Activated T-cell treated with anti-CD3 and anti-CD28 coated beads for 24 hours (primary cell): ENCODE results near the gene SETD1B.
"Not testable (repeated sequence)": the region's sequence is repeated elsewhere in the genome, so short reads cannot be mapped to it uniquely, and the experiment has no call there.

Experiments used
- DNase-seq: peaks from one replicate; pipeline ENCODE4 v3.0.0-alpha.2; 2020; ENCODE audit warnings: low read depth

SETD1B gene

GRCh38 chr12:121857322-121858246 lies 53.8 kb downstream of the SETD1B start:
- DNase-seq = no peak

GRCh38 chr12:121858318-121858661 lies 54.5 kb downstream of the SETD1B start:
- DNase-seq = no peak

DNA sequence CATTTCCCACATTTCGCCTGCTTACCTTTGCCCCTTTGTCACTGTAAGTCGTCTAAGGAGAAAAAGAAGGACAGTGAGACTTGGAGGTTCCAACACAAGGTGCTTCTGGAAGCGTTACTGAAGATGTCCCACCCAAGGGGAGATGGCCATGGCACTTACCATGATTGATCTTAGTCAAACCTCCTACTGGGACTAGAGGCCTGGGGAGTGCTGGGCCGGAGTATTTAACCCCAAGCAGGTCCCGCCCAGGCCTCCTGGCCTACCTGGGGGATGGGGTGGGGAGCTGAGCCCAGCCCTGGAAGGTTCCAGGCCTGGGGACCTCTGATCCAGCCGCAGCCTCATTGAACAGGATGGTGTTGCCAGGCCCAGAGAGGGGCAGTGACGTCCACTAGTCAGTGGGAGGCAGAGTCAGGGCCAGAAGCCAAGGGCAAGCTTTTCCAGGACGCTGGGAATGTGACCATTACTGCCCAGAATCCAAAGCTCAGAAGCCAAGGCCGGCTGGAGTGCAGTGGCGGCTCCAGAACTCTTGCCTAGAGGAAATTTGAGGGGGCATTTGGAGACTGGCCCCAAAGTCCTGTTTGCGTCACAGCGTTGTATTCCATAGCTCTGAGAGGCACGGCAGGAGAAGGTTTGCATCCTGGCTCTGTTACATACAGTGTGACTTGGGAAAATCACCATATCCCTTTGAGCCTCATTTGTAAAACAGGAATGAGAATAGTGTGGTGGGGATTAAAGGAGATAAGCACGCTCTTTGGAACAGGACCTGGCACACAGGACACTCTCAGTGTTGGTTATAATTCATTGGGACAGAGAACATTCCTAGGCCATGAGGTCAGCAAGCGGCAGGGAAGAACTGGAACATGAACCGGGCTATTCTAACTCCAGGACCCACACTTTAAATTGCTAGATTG lies 55.1 kb downstream of the SETD1B start, which contains the start of gene HPD:
Gene HPD, minus strand, starts transcription at position 198 of the 911 bp plus-strand sequence. Its CDS starts 36 bp downstream, at position 162.
- DNase-seq = no peak

- DNase-seq = no peak
Observed at GRCh38 chr12:121860257-121860656, 56.4 kb downstream of the SETD1B start.

DNA sequence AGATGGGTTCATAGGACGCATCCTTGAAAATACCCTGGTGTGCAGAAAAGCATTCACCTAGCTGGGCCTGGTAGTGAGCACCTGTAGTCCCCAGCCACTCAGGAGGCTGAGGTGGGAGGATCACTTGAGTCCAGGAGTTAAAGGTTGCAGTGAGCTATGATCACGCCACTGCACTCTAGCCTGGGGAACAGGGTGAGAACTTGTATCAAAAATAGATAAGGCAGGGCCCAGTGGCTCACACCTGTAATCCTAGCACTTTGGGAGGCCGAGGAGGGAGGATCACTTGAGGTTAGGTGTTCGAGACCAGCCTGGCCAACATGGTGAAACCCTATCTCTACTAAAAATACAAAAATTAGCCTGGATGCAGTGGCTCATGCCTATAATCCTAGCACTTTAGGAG lies 56.9 kb downstream of the SETD1B start:
- not testable (repeated sequence) for DNase-seq

DNA sequence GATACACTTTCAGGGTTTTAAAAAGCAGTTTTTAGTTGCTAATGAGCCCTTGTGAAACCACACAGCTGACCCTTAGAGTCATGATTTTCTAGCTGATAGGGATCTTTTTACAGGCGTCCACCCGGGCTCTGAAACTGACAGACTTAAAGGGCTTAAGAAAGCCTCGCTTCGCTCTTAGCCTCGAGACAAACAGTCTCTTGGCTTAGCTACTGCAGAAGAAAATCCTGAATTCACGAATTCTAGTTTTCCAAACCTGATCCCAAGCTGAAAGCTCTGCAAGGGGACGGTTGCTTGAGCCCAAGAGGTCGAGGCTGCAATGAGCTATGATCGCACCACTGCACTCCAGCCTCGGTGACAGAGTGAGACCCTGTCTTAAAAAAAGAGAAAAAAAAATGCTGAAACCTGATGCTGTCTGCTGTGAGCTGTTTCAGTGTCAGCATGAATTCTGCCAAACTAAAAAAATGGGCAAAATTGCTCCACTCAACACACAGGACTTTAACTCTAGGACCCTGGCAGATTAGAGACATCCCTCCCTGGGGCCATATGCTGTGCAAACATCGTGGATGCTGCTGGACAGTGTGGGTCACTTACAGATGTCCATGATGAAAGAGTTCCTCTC lies 57.9 kb downstream of the SETD1B start:
- no peak for DNase-seq

DNA sequence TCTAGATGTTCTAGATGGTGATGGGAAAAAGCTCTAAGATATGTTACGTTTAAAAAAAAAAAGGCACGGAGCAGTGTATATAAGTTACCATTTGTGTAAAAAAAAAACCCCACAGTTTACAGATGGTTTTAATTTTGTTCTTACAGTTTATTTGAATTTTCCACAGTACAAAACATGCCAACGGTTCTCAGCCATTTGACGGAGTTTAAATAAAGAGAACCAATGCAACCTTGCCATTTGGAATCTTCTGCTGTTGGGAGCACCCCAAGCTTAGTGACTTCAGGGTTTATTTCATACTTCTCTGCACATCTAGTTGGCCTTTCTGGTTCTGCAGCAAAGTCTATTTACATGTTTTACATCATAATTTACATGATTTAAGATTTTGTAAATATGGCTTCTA lies 62.5 kb downstream of the SETD1B start:
- no peak for DNase-seq

- DNase-seq = not testable (repeated sequence)
Observed at GRCh38 chr12:121869229-121869628, 65.4 kb downstream of the SETD1B start.

- DNase-seq = no peak
Observed at GRCh38 chr12:121871467-121871866, 67.7 kb downstream of the SETD1B start.

DNA sequence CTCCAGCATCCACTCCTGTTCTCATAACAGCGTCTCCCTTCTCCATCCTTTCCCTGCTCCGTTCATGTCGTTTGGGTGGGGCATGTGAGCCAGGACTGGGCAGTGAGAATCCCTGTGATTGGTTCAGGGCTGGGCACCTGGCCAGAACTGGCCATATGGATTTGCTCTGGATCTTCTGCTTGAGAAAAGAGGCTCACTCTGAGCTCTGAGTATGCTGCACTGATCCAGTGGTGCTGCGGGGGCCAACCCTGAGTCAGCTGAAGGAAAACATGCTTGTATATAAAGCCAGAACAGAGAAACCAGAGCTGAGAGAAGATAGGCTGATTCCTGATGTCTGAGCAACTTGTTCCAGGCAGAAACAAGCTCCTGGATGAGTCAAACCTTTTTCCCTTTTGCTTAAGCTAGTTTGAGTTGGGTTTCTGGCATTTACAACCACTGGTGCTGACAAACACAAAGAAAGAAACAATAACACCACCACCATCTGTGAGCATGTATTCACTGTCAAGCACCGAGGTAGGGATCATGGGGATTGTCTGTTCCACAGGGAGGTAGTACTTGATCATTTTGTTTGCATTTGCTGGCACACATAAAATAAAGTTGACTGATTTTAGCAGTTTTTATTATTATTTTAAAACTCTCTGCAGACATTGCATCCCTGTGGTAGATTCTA lies 68.9 kb downstream of the SETD1B start:
- no peak for DNase-seq

- no peak for DNase-seq
Observed at GRCh38 chr12:121873216-121873569, 69.4 kb downstream of the SETD1B start.

GRCh38 chr12:121874071-121874470 lies 70.3 kb downstream of the SETD1B start:
- no peak for DNase-seq

GRCh38 chr12:121875582-121875981 lies 71.8 kb downstream of the SETD1B start:
- DNase-seq = no peak

- DNase-seq = not testable (repeated sequence)
Observed at GRCh38 chr12:121876080-121876447, 72.3 kb downstream of the SETD1B start.
